CD4-positive, alpha-beta T cell treated with Interleukin-4 for 4 hours (primary cell): ENCODE data around the gene MAGI1.
"Not testable (repeated sequence)": the region's sequence is repeated elsewhere in the genome, so short reads cannot be mapped to it uniquely, and the experiment has no call there.

Source experiments
- DNase-seq: peaks from one replicate; pipeline ENCODE4 v3.0.0-alpha.2; 2020

The MAGI1 gene

GRCh38 chr3:65869798-65870197 is 168.9 kb downstream of the MAGI1 start:
- no peak for DNase-seq

GRCh38 chr3:65867463-65868210 is 171.1 kb downstream of the MAGI1 start:
- DNase-seq = no peak

DNA sequence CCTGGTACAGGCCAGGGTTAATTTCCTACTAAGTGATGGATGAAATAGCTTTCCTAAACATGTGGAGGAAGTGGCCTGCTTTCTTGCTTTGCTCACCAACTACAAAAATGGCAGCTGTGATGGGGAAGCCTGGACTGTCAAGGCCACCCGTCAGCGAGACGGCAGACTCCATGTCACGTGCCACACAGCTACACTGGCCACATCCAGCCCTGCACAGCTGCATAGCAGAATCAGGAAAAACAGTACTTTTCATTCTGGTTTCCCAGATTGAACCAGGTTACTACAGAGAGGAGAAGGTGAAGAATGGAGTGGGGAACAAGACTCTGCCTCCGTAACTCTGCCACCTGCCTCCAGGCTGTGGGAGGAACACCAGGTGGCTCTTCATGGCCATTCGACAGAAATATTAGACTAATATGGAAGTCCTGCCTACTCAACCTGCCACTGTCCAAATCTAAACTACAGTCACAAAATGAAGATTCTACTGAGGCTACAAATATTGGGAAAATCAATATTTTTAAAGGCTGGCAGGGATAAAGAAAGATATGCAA is 174.3 kb downstream of the MAGI1 start:
- DNase-seq = no peak

DNA sequence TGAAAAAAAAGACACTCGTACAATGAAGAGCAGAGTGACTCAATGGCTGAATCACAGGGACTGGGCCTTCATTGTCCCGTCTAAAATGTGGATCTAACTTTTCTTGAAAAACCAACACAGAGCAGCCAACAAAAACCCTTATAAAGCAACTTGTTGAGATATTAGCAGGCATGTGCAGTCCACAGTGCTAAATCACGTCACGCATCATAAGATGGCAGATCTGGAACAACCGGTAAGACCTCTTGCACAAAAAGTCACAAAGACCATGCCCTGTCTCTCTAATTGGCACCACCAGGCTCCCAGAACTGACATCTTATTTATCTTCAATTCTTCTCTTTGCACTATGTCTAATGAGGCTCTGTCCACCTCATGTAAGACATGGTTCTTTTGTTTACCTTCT is 177.0 kb downstream of the MAGI1 start:
- DNase-seq = no peak

DNA sequence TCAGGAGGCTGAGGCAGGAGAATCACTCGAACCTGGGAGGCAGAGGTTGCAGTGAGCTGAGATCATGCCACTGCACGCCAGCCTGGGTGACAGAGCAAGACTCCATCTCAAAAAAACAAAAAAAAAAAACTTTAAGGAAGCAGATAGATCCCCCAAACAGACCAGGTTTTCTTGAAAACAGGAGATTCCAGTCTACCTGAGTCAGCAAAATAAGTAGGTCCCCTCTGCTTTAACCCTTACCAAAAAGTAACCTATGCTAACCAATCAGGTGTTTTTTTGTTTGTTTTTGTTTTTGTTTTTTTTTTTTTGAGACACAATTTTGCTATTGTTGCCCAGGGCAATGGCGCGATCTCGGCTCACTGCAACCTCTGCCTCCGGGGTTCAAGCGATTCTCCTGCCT is 179.1 kb downstream of the MAGI1 start:
- not testable (repeated sequence) for DNase-seq

- no peak for DNase-seq
Measured at GRCh38 chr3:65858749-65859148, 180.0 kb downstream of the MAGI1 start.

DNA sequence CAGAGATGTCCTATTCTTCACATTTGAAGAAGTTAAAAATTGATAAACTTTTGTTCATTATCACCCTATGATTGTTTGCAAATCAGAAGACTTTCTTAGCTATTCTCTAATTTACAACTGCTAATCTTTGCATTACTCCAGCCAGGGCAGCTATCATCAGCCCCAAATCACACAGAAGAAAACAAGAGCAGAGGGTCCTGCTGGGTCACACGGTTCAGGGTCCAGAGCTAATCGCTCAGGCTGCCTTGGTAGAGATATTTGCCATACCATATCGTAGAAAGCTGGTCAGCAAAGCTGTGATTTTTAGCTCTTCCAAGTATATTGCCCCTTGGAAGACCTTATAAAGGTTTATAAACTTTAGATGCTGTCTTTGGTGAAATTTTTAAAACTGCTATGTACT is 181.4 kb downstream of the MAGI1 start:
- no peak for DNase-seq

DNA sequence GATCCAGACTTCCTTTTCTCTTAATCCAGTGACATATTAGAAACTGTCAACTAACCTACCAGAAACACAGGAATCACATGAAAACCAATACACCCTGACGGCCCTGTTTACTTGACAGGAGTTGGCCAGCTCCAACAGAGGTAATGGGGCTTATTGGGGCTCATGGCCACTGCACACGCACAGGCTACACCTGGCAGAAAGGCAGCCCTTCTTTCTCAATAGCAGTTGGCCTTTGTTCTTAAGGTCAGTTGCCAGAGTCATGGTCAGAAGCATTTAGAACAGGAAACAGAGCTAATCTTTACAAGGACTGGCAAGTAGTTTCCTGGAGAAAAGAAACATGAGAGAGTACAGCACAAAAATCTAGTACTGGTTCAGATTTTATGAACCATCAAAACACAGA is 181.8 kb downstream of the MAGI1 start:
- DNase-seq = no peak

- DNase-seq = no peak
Measured at GRCh38 chr3:65855370-65856100, 183.2 kb downstream of the MAGI1 start.

DNA sequence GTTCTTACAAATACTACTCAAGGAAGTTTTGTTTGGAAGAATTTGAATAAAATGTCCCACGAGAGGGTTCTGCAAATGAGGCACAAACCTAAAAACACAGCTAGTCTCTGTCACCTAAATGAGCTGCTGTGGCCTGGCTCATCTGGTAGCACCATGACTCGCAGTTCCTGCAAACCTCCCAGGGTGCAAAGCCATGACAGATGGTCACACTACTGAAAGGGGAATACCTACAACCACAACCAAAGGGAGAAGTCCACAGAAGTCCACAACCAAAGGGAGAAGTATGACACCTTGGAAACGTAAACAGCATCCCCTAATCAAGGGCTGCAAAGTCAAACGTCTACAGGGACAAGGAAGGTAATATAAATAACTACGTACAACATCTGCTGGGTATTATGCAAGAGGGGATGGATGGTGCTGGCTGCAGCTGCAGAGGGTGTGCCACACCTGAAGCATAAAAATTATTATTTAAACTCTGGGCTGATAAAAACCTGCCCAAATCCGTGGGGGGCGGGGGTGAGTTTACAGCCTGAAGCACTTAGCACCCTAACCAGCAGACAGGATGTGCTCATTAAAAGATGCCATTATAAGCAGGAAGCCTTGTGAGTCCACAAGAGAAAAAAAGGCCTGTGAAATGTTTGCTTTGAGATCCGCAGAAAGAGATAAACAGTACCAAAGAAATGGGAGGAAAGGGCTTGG is 184.0 kb downstream of the MAGI1 start:
- no peak for DNase-seq

GRCh38 chr3:65851827-65852226 is 186.9 kb downstream of the MAGI1 start:
- no peak for DNase-seq

DNA sequence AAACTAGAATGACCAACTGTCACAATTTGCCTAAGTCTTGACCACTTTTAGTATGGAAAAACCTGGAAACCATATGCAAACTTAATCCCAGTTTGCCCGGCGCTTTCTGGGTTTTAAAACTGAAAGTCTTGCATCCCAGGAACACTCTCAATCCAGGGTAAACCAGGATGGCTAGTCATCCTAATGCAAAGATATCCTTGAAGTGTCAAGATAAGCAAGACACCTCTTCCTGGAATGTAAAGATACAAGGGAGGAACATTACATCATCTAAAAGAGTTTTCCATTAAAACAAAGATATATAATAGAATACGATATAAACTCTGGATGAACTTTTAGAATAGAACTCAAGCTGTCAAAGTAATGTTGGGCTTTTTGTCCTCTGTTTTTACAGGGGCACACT is 188.5 kb downstream of the MAGI1 start:
- DNase-seq = no peak

DNA sequence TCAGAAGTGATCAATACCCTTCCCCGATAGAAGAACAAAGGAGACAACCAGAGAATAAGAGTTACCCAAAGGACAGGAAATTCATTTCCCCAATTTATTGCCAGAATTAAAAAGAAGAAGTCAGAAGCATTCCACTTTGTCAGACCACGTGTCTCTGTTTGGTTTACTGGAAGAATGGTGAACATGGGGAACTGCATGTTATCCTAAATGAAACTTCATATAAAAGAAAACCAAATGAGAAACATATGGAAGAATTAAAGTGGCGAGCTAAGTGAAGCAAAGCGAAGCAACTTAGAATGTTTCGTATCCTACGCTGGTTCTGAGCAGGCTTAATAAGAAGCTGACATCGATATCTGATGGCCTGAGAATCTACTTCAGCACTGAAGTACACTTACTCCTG is 190.7 kb downstream of the MAGI1 start:
- no peak for DNase-seq

DNA sequence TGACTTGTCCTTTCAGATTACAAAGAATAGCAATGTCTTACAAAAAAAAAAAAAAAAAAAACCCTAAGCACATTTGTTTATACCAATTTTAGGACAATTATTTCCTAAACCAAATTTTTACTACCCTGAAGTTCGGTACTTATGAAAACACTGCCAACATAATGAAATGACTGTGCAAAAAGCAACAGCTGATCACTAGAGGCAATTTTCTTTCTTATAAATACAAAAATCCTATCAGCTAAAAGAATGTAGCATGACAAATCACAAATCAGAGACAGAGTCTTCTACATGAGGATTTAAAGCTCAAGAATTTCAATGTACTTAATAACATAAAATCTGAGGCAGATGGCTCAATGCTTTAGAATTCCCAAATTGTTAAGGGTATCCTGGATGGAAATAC is 191.8 kb downstream of the MAGI1 start:
- DNase-seq = no peak

GRCh38 chr3:65844370-65844769 is 194.3 kb downstream of the MAGI1 start:
- no peak for DNase-seq

DNA sequence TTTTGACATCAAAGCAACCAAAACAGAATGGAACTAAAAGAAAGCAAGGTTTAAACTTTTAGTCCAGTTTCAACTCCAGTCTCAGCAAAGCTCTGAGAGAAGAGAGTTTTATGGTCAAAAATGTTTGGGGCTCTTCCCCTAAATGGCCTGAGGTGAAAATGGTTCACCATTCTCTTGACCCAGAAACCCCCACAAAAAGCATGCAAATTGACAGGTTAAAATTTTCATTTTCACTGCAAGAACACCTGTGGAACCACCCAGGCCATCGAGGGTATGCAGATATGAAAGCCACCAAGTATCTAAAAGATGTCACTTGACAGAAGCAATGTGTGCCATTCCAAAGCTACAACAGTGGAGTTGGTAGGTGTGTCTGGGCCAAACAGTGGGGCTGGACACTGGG is 195.0 kb downstream of the MAGI1 start:
- no peak for DNase-seq

GRCh38 chr3:65837604-65838003 is 201.1 kb downstream of the MAGI1 start:
- DNase-seq = no peak

GRCh38 chr3:65836047-65836446 is 202.7 kb downstream of the MAGI1 start:
- DNase-seq = no peak

DNA sequence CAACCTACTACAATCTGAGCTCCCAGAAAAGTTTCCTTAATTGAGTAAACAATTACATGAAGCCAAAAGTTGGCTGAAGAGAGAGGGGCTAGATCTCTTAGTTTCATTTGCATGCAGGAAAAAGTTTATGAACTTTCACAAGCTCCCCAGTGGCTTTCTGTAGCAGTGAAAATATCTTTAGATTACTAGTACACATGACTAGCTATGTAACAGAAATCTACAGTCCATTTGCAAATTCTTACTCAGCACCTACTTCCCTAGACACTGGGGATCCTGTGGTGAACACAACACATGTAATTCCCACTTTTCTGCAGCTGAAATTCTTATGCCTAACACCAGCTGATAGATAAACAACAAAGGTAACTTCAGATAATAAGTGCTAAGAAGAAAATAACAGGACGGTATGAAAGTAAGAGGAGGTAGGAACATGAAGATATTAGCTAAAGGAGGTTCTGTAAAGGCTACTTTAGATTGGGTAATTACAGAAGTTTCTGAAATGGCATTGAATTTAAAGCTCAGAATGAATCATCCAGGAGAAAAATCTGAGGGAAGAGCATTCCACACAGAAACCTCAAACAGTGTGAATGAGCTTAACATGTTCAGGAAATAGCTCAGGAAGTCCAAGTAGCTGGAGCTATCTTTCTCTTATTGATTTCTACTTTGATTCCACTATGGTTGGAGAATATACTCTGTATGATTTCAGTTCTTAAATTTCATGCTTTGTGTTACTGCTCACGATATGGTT is 204.8 kb downstream of the MAGI1 start:
- DNase-seq = no peak

GRCh38 chr3:65831733-65832425 is 206.8 kb downstream of the MAGI1 start:
- DNase-seq = no peak

- DNase-seq = no peak
Measured at GRCh38 chr3:65830948-65831732, 207.6 kb downstream of the MAGI1 start.
